ENCODE results near the gene TCF7L1. TPM values are rescaled to one million over a fixed set of nuclear protein-coding genes. Genes with fewer than 3 reads are reported as not detected.

Gene TCF7L1
- total and polyA plus RNA-seq, 2 experiments from 2014 or later, result 0.65 to 1.8 TPM

DNA sequence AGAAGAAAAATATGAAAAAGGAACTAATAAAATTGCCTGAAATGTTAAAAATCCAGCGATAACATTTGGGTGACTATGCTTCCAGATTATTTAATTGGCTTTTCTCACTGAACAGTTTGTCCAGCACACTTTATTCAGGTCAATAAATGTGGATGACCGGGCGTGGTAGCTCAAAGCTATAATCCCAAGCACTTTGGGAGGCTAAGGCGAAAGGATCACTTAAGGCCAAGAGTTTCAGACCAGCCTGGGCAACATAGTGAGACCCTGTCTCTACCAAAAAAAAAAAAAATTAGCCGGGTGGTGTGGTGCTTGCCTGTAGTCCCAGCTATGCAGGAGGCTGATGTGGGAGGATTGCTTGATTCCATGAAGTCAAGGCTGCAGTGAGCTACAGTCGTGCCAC, 139.2 kb downstream of the TCF7L1 start:
- Histone ChIP-seq H3K4me3 (no peak overlapping the region), H3K9me2 (ENCODE audit: insufficient read depth) (no peaks in the 10 kb centered on the region), H3K27ac (no peak overlapping the region), H3F3A (ENCODE audit: insufficient read depth) (peaks cover 15% of the 10 kb centered on the region; the same call in 1 of the 2 replicates), H3K27me3 (replicated peaks; ENCODE audit: insufficient read depth) (no peaks in the 10 kb centered on the region), H3K79me2 (ENCODE audit: insufficient read depth) (no peaks in the 10 kb centered on the region), H2AFZ (no peak overlapping the region), H3K9me3 (ENCODE audit: low read depth) (no peaks in the 10 kb centered on the region), H3K4me1 (ENCODE audit: insufficient read depth) (peaks cover 25% of the 10 kb centered on the region), H3K36me3 (ENCODE audit: low read depth) (no peaks in the 10 kb centered on the region), H3K9ac (no peak overlapping the region), H4K20me1 (ENCODE audit: insufficient read depth) (no peaks in the 10 kb centered on the region), H3K4me2 (ENCODE audit: unreplicated experiment) (no peak overlapping the region)
- 89% methylated on average over 6 of the region's 6 CpGs for WGBS, 2 experiments (ENCODE audit: low coverage in 1 of 2, low lambda C conversion rate in 2 of 2, missing lambda C conversion rate in 2 of 2)
- in situ Hi-C loops (cut with MboI), result no loop called here
- TF ChIP-seq EZH2 (IDR thresholded peaks at IDR 0.05; ENCODE audit: insufficient read depth, poor library complexity, severe bottlenecking) (no peak), EZH2phosphoT487 (IDR thresholded peaks at IDR 0.05; ENCODE audit: insufficient read depth, low read depth) (no peak)
- DNase-seq, result no peak

DNA sequence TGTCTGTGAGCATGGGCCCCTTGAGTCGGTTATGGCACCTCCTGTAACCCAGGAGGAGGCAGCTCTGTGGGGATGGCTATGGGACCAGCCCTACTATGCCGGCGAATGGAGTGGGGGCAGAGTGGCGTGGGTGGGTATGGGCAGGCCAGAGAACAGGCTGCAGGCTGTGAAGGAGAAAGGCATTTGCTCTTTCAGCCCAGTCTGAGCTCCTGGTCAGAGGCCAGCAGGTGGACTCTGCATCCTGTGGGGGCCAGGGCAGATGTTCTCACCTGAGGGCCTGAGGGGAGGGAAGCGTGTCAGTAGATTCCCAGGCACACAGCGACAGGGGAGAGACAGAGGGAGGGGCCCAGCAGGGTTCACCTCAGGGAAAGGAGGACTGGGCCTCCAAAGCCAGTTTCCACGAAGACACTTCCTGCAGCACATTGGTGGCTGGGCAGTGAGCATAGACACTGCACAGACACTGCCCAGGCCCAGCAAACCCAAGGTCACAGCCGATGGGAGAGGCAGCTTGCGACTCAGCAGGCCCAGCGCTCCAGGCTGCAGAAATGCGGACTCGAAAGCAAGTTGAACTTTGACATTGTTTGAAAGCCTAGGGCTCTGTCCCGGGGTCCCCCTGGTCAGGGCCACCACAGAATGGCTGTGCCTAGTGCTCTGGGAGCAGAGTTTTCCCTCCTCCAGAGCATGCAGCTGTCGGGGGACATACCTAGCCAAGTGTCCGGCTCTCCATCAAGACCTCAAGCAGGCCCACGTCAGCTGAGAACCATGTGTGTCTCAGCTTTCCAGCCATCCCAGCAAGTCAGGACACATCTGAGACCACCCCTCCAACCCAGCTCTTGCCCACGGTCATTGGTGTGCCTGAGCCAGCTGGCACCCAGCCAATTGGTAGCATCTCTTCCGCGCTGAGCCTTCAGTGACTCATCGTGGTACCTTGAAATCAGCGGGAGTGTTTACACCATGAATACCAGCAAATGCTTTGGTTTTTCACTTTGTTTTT, 140.8 kb downstream of the TCF7L1 start:
- H2AFZ ChIP-seq, result no peak overlapping the region
- H3F3A ChIP-seq (ENCODE audit: insufficient read depth), result peaks cover 24% of the 10 kb centered on the region; the same call in 1 of the 2 replicates
- in situ Hi-C loops (cut with MboI), result no loop called here
- H3K36me3 ChIP-seq (ENCODE audit: low read depth), result no peaks in the 10 kb centered on the region
- no peak overlapping the region for H3K4me3 ChIP-seq
- H3K27me3 ChIP-seq (replicated peaks; ENCODE audit: insufficient read depth), result no peaks in the 10 kb centered on the region
- peak overlapping the region; percentile 5 for H3K4me2 ChIP-seq (ENCODE audit: unreplicated experiment)
- no peaks in the 10 kb centered on the region for H3K9me2 ChIP-seq (ENCODE audit: insufficient read depth)
- H3K79me2 ChIP-seq (ENCODE audit: insufficient read depth), result no peaks in the 10 kb centered on the region
- no peaks in the 10 kb centered on the region for H3K9me3 ChIP-seq (ENCODE audit: low read depth)
- peak; percentile 76 for DNase-seq
- 66 to 68% methylated on average over 19 to 21 of the region's 21 CpGs for WGBS, 2 experiments (ENCODE audit: low coverage in 1 of 2, low lambda C conversion rate in 2 of 2, missing lambda C conversion rate in 2 of 2)
- H4K20me1 ChIP-seq (ENCODE audit: insufficient read depth), result no peaks in the 10 kb centered on the region
- TF ChIP-seq EZH2phosphoT487 (IDR thresholded peaks at IDR 0.05; ENCODE audit: insufficient read depth, low read depth) (no peak), EZH2 (IDR thresholded peaks at IDR 0.05; ENCODE audit: insufficient read depth, poor library complexity, severe bottlenecking) (no peak)
- peaks cover 40% of the 10 kb centered on the region for H3K4me1 ChIP-seq (ENCODE audit: insufficient read depth)
- no peak overlapping the region for H3K27ac ChIP-seq
- no peak overlapping the region for H3K9ac ChIP-seq

DNA sequence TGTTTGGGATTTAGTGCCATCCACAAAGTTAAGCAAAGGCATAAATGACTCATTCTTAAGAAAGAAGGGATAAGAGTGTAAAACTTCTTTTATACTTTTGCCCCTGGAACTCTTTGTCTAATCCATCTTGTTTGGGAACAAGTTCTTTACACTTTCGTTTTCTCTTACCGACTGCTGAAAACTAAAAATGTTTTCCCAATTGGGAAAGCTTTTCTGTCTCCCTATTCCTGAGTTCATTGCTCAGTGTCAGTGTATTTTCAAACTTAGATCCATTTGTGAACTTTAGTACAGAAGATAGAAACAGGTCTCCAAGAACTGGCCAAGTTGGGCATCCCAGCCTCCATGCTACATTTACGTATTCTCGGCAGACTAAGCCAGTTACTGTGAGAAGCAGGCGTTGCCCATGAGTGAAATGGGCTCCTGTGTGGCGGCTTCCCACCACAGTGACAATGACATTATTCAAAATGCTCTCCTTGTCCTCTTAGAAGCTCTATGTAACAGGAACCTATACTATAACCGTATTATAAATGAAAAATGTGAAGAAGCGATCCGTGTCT, 142.9 kb downstream of the TCF7L1 start:
- Histone ChIP-seq H3F3A (ENCODE audit: insufficient read depth) (peaks cover 24% of the 10 kb centered on the region; the same call in 1 of the 2 replicates), H3K4me2 (ENCODE audit: unreplicated experiment) (peak overlapping the region; percentile 99), H3K79me2 (ENCODE audit: insufficient read depth) (no peaks in the 10 kb centered on the region), H4K20me1 (ENCODE audit: insufficient read depth) (no peaks in the 10 kb centered on the region), H3K4me1 (ENCODE audit: insufficient read depth) (peaks cover 41% of the 10 kb centered on the region), H2AFZ (peak overlapping the region; percentile 87), H3K27ac (peak overlapping the region; percentile 62), H3K27me3 (replicated peaks; ENCODE audit: insufficient read depth) (no peaks in the 10 kb centered on the region), H3K9me2 (ENCODE audit: insufficient read depth) (no peaks in the 10 kb centered on the region), H3K4me3 (peak overlapping the region; percentile 73), H3K9me3 (ENCODE audit: low read depth) (no peaks in the 10 kb centered on the region), H3K9ac (peak overlapping the region; percentile 66), H3K36me3 (ENCODE audit: low read depth) (no peaks in the 10 kb centered on the region)
- in situ Hi-C loops (cut with MboI), result loop anchor here (25.0 kb wide), 1 partner anchor 789 kb away; no protein-coding TSS in a partner anchor
- 7 to 8% methylated on average over 9 of the region's 9 CpGs for WGBS, 2 experiments (ENCODE audit: low coverage in 1 of 2, low lambda C conversion rate in 2 of 2, missing lambda C conversion rate in 2 of 2)
- TF ChIP-seq EZH2phosphoT487 (IDR thresholded peaks at IDR 0.05; ENCODE audit: insufficient read depth, low read depth) (no peak), EZH2 (IDR thresholded peaks at IDR 0.05; ENCODE audit: insufficient read depth, poor library complexity, severe bottlenecking) (no peak)
- peak; percentile 63 for DNase-seq

DNA sequence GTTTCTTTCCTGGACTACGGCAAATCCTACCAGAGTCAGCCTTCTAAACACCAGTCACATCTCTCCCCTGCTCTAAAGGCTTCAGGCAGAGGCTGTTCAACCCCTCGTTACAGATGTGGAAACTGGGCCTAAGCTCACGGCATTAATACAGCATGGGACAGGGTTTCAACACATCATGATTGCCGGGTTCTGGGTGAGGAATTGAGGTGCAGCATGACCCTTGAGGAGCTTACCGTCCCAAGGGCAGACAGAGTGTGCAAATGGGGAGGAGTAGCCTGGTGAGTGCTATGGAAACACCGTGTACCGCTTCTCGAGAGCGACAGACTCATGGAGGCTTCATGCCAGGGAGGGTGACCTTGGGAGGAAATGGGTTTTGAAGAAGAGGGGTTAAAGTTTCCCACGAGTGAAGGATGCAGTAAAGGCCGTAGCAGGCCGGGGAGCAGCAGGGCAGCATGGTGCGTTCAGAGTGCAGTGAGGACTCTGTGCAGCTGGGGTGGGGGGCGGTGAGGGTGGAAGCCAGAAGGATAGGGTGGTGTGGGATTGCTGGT, 143.5 kb downstream of the TCF7L1 start:
- Histone ChIP-seq H3K4me3 (peak overlapping the region; percentile 73), H3K4me2 (ENCODE audit: unreplicated experiment) (peak overlapping the region; percentile 99), H3K27me3 (replicated peaks; ENCODE audit: insufficient read depth) (no peaks in the 10 kb centered on the region), H3K27ac (peak overlapping the region; percentile 62), H4K20me1 (ENCODE audit: insufficient read depth) (no peaks in the 10 kb centered on the region), H3K9ac (peak overlapping the region; percentile 66), H2AFZ (peak overlapping the region; percentile 87), H3K9me2 (ENCODE audit: insufficient read depth) (no peaks in the 10 kb centered on the region), H3F3A (ENCODE audit: insufficient read depth) (peaks cover 24% of the 10 kb centered on the region; the same call in 1 of the 2 replicates), H3K4me1 (ENCODE audit: insufficient read depth) (peaks cover 41% of the 10 kb centered on the region), H3K9me3 (ENCODE audit: low read depth) (no peaks in the 10 kb centered on the region), H3K79me2 (ENCODE audit: insufficient read depth) (no peaks in the 10 kb centered on the region), H3K36me3 (ENCODE audit: low read depth) (no peaks in the 10 kb centered on the region)
- 12 to 15% methylated on average over 14 of the region's 14 CpGs for WGBS, 2 experiments (ENCODE audit: low coverage in 1 of 2, low lambda C conversion rate in 2 of 2, missing lambda C conversion rate in 2 of 2)
- TF ChIP-seq EZH2phosphoT487 (IDR thresholded peaks at IDR 0.05; ENCODE audit: insufficient read depth, low read depth) (no peak), EZH2 (IDR thresholded peaks at IDR 0.05; ENCODE audit: insufficient read depth, poor library complexity, severe bottlenecking) (no peak)
- peak; percentile 53 for DNase-seq
- in situ Hi-C loops (cut with MboI), result loop anchor here (25.0 kb wide), 1 partner anchor 789 kb away; no protein-coding TSS in a partner anchor

All from GM23248 (cell line).